ENCODE results near the gene AMMECR1L. TPM values are rescaled to one million over a fixed set of nuclear protein-coding genes. Genes with fewer than 3 reads are reported as not detected.

Gene AMMECR1L
- total and polyA plus RNA-seq, 2 of the 13 experiments (the other 11 are each of a cell fraction or from before 2014, with no cell fraction given), result 9.1 to 14.2 TPM

DNA sequence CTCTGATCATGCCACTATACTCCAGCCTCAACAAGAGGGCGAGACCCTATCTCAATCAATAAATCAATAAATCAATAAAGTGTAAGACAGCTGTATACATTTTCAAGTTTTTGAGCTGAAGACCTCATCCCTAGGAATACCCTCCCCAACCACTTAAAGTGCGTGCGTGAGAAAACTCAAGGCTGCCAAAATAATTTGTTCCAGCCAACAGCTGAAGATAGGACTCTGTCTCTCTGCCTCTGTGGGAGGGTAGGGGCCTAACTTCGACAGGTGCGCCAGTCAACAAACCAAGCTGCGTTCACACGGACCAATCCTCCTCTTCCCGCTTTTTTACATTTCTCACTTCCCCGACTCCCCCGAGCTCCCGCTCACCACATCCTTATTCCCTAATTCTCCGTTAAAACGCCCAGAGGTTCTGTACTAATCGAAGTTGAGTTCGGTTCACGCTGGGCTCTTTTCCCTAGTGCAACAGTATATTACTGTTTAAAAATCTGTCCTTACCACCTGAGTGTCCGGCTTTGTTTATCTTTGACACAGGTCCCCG is 28.4 kb downstream of the AMMECR1L start (continued):
- TF ChIP-seq, protein P1, sequence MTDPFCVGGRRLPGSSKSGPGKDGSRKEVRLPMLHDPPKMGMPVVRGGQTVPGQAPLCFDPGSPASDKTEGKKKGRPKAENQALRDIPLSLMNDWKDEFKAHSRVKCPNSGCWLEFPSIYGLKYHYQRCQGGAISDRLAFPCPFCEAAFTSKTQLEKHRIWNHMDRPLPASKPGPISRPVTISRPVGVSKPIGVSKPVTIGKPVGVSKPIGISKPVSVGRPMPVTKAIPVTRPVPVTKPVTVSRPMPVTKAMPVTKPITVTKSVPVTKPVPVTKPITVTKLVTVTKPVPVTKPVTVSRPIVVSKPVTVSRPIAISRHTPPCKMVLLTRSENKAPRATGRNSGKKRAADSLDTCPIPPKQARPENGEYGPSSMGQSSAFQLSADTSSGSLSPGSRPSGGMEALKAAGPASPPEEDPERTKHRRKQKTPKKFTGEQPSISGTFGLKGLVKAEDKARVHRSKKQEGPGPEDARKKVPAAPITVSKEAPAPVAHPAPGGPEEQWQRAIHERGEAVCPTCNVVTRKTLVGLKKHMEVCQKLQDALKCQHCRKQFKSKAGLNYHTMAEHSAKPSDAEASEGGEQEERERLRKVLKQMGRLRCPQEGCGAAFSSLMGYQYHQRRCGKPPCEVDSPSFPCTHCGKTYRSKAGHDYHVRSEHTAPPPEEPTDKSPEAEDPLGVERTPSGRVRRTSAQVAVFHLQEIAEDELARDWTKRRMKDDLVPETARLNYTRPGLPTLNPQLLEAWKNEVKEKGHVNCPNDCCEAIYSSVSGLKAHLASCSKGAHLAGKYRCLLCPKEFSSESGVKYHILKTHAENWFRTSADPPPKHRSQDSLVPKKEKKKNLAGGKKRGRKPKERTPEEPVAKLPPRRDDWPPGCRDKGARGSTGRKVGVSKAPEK (CRISPR knock-in tag; IDR thresholded peaks at IDR 0.05; ENCODE audit: borderline replicate concordance), result 0 out of 2 replicates have a peak, but pooled peaks have one; percentile 9
- TF ChIP-seq TCF12 (IDR thresholded peaks at IDR 0.05) (no peak), TCF12 (CRISPR knock-in tag; IDR thresholded peaks at IDR 0.05) (no peak), NFYC (CRISPR knock-in tag; IDR thresholded peaks at IDR 0.05) (no peak), ZNF841 (CRISPR knock-in tag; IDR thresholded peaks at IDR 0.05; ENCODE audit: borderline replicate concordance) (no peak), ZSCAN31 (CRISPR knock-in tag; IDR thresholded peaks at IDR 0.05; ENCODE audit: low read depth) (no peak), FOSL1 (CRISPR knock-in tag; IDR thresholded peaks at IDR 0.05; ENCODE audit: borderline replicate concordance) (no peak)
- TF ChIP-seq, protein P2, sequence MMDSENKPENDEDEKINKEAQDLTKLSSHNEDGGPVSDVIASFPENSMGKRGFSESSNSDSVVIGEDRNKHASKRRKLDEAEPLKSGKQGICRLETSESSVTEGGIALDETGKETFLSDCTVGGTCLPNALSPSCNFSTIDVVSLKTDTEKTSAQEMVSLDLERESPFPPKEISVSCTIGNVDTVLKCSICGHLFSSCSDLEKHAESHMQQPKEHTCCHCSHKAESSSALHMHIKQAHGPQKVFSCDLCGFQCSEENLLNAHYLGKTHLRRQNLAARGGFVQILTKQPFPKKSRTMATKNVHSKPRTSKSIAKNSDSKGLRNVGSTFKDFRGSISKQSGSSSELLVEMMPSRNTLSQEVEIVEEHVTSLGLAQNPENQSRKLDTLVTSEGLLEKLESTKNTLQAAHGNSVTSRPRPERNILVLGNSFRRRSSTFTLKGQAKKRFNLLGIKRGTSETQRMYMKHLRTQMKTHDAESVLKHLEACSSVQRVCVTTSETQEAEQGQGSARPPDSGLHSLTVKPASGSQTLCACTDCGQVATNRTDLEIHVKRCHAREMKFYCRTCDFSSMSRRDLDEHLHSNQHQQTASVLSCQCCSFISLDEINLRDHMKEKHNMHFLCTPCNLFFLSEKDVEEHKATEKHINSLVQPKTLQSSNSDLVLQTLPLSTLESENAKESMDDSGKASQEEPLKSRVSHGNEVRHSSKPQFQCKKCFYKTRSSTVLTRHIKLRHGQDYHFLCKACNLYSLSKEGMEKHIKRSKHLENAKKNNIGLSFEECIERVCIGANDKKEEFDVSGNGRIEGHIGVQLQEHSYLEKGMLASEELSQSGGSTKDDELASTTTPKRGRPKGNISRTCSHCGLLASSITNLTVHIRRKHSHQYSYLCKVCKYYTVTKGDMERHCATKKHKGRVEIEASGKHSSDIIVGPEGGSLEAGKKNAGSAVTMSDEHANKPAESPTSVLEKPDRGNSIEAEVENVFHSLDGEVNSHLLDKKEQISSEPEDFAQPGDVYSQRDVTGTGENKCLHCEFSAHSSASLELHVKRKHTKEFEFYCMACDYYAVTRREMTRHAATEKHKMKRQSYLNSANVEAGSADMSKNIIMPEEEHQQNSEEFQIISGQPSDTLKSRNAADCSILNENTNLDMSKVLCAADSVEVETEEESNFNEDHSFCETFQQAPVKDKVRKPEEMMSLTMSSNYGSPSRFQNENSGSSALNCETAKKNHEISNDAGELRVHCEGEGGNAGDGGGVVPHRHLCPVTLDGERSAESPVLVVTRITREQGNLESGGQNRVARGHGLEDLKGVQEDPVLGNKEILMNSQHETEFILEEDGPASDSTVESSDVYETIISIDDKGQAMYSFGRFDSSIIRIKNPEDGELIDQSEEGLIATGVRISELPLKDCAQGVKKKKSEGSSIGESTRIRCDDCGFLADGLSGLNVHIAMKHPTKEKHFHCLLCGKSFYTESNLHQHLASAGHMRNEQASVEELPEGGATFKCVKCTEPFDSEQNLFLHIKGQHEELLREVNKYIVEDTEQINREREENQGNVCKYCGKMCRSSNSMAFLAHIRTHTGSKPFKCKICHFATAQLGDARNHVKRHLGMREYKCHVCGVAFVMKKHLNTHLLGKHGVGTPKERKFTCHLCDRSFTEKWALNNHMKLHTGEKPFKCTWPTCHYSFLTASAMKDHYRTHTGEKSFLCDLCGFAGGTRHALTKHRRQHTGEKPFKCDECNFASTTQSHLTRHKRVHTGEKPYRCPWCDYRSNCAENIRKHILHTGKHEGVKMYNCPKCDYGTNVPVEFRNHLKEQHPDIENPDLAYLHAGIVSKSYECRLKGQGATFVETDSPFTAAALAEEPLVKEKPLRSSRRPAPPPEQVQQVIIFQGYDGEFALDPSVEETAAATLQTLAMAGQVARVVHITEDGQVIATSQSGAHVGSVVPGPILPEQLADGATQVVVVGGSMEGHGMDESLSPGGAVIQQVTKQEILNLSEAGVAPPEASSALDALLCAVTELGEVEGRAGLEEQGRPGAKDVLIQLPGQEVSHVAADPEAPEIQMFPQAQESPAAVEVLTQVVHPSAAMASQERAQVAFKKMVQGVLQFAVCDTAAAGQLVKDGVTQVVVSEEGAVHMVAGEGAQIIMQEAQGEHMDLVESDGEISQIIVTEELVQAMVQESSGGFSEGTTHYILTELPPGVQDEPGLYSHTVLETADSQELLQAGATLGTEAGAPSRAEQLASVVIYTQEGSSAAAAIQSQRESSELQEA (CRISPR knock-in tag; IDR thresholded peaks at IDR 0.05; ENCODE audit: not compliant biosample characterization), result peak; percentile 1
- TF ChIP-seq, protein P3, sequence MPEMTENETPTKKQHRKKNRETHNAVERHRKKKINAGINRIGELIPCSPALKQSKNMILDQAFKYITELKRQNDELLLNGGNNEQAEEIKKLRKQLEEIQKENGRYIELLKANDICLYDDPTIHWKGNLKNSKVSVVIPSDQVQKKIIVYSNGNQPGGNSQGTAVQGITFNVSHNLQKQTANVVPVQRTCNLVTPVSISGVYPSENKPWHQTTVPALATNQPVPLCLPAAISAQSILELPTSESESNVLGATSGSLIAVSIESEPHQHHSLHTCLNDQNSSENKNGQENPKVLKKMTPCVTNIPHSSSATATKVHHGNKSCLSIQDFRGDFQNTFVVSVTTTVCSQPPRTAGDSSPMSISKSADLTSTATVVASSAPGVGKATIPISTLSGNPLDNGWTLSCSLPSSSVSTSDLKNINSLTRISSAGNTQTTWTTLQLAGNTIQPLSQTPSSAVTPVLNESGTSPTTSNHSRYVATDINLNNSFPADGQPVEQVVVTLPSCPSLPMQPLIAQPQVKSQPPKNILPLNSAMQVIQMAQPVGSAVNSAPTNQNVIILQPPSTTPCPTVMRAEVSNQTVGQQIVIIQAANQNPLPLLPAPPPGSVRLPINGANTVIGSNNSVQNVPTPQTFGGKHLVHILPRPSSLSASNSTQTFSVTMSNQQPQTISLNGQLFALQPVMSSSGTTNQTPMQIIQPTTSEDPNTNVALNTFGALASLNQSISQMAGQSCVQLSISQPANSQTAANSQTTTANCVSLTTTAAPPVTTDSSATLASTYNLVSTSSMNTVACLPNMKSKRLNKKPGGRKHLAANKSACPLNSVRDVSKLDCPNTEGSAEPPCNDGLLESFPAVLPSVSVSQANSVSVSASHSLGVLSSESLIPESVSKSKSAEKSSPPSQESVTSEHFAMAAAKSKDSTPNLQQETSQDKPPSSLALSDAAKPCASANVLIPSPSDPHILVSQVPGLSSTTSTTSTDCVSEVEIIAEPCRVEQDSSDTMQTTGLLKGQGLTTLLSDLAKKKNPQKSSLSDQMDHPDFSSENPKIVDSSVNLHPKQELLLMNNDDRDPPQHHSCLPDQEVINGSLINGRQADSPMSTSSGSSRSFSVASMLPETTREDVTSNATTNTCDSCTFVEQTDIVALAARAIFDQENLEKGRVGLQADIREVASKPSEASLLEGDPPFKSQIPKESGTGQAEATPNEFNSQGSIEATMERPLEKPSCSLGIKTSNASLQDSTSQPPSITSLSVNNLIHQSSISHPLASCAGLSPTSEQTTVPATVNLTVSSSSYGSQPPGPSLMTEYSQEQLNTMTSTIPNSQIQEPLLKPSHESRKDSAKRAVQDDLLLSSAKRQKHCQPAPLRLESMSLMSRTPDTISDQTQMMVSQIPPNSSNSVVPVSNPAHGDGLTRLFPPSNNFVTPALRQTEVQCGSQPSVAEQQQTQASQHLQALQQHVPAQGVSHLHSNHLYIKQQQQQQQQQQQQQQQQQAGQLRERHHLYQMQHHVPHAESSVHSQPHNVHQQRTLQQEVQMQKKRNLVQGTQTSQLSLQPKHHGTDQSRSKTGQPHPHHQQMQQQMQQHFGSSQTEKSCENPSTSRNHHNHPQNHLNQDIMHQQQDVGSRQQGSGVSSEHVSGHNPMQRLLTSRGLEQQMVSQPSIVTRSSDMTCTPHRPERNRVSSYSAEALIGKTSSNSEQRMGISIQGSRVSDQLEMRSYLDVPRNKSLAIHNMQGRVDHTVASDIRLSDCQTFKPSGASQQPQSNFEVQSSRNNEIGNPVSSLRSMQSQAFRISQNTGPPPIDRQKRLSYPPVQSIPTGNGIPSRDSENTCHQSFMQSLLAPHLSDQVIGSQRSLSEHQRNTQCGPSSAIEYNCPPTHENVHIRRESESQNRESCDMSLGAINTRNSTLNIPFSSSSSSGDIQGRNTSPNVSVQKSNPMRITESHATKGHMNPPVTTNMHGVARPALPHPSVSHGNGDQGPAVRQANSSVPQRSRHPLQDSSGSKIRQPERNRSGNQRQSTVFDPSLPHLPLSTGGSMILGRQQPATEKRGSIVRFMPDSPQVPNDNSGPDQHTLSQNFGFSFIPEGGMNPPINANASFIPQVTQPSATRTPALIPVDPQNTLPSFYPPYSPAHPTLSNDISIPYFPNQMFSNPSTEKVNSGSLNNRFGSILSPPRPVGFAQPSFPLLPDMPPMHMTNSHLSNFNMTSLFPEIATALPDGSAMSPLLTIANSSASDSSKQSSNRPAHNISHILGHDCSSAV (CRISPR knock-in tag; IDR thresholded peaks at IDR 0.05; ENCODE audit: borderline replicate concordance), result no peak

Data from HepG2 (cell line).